NCI-H2196 (cell line): ENCODE data around the gene ADGRB3.

Experiments used
- DNase-seq: peaks from one replicate; lab custom pipeline; 2025; ENCODE audit not compliant: unreplicated experiment; lab: John Stamatoyannopoulos, UW

ADGRB3 gene

DNA sequence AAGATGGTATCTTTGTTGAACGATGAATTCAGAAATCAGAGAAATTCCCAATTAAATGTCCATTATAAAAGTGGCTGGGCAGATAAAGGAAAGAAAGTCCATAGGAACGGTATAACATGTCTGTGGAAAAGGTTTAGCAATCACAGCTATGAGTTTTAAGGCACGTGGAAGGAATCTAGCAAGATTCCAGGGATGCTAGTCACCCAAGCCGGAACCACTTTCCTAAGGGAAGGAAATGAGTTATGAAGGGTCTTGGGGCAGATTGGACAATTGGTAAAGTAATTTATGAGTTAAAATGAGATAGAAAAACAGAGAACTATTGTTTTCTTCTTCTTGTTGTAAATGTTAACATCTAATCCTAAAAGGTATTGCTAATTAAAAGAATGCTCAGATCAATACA lies 384.8 kb downstream of the ADGRB3 start:
- no peak for DNase-seq

DNA sequence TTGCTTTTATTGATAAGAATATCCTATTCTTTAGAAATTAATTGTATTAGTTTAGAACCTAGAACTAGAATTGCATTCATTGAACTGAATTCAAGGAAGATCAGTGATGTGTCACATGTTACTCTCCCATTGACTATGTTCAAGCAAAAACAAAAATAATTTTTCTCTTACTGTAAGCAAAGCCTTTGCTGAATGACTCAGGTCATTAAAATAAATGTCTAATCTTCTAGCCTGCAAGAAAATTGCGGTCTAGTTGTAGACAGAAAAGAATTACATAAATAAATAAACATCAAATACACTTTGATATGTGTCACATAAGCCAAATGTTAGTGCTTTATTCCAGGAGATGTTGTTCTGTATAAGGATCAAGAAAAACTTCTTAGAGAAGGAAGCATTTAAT lies 387.9 kb downstream of the ADGRB3 start:
- DNase-seq, result no peak

DNA sequence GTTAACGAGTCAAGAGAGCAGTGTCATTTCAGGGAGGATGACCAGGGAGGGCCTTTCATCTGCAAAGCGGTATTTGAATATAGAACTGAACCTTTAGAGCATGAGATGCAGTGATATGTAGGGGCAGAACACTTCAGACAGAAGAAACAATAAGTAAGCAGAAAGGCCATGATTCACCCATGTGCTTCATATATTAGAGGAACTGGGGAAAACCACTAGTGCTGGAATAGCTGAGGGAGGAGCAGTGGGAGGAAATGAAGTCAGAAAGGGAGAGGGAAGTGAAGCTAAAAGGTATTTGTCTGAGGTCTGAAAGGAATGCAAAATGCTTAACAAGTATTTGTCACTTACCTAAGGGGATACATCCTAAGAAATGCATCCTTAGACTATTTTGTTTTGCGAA lies 391.2 kb downstream of the ADGRB3 start:
- no peak for DNase-seq

DNA sequence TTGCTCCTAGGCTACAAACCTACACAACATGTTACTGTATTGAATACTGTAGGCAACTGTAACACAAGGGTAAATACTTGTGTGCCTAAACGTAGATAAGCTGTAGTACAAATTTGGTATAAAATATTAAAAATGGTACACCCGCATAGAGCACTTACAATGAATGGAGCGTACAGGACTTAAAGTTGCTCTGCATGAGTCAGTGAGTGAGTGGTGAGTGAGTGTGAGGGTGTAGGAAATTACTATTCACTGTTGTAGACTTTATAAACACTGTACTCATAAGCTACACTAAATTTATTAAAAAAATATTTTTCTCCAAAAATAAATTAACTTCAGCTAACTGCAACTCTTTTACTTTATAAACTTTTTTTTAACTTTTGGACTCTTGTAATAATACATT lies 391.6 kb downstream of the ADGRB3 start:
- DNase-seq, result no peak

DNA sequence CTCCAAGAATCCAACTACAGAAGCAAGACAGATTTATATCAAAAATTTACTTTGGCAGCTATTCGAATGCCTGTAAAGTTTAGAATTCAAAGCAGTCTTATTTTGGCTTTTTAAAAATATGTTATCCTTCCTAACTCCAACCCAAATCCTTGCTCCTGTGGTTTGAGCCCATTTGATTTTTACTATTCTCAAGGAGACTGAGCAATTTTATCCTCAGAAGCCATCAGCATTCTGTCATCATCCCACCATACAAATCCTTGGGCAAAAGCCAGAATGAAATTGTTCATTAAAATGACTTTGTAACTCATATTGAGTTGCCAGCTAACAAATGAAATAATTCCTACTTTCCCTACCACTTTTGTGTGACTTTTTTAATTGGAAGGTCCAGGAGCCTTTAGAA lies 392.8 kb downstream of the ADGRB3 start:
- no peak for DNase-seq

DNA sequence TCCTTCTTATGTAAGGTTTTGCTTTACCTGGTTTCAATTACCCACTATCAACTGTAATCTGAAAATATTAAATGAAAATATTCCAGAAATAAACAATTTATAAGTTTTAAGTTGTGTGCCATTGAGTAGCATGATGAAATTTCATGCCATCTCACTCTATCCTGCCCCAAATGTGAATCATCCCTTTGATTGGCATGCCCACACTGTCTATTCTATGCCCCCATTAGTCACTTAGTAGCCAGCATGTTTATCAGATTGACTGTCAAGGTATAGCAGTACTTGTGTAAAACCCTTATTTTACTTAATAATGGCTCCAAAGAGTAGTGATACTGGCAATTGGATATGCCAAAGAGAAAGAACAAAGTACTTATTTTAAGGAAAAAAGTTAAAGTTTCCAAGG lies 403.8 kb downstream of the ADGRB3 start:
- DNase-seq, result no peak

DNA sequence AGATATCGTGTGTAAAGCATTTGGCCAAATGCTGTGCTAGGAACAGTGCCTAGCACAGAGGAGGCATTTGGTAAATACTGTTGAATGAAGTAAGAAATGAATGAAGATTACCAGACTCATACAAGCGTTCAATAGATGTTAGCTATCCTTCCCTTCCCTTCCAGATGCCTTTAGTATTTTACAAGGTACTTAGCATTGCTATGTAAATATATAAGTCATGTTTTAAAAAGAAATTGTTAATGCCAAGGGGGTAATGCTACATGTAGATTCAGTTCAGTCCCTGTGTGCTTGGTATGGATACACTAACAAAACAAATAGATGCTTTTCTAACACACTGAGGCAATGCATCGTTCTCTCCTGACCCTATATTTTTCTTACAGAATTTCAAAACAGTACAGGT lies 407.2 kb downstream of the ADGRB3 start:
- DNase-seq, result no peak

DNA sequence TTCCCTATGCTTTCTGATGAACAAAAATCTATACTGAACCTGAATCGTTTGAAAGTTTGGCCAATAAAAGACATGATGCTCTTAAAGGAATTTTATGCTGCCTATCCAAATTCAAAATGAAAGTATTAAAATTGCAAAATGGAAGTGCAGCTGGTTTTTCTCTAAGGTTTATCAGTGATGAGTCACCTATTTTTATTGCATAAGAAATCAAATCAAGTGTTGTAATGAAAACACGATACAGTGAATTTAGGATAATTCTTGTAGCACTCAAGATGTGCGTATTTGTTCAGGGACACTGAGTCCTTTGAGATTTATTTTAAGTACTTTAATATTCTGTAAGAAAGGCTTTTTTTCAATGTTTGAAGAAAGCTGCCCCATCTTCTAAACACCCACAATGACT lies 409.5 kb downstream of the ADGRB3 start:
- DNase-seq, result no peak

DNA sequence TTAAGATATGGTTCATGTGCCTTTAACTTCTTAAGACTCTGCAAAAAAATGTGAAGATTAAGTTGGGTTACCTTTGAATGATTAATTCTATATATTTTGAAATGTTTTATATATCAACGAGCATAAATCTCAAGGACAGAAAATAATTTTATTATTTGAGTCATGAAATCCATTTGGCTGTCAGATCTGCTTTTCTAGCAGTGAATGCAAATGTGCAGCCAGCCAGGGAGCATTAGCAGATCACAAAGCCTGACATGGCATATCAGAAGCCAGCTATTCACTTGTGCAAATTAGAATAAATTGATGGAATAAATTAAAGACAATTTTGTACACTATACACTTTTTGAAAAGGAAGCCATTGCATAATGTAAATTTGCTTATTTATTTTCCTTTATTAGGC lies 424.3 kb downstream of the ADGRB3 start:
- DNase-seq, result no peak

DNA sequence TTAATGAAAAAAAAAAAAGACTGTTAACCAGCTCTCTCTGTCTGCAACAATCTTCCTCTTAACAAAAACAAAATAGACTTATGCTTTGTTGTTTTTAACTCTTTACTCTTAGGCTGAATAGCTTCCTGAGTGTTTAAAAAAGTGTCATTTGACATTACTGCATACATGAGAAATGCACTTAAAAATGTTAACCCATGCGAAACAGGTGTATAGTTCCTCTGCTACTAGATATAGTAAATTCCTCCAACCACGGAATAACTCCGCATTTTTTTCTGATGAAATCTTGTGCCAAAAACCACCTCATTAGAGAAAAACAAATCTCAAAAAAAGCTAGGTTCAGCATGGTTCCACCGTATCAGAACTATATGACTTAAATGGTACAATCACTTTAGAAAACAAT lies 426.0 kb downstream of the ADGRB3 start:
- DNase-seq, result no peak

DNA sequence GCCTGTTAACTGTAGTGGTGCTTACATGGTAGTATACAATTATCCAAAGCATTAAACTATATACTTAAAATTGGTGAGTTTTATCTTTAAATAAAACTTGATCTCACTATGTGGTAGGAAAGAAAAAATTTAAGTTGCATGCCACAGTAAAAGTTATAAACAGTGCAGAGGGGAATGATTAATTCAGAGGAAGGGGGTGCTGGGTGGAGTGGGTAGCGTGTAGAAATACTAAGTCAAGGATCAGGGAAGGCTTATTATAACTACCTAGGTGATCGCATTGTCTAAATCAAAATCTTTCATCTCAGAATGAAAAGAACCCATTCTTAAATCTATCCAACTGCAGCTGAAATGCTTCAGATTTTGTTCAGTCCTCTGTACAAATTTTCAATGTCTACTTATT lies 428.3 kb downstream of the ADGRB3 start:
- no peak for DNase-seq

DNA sequence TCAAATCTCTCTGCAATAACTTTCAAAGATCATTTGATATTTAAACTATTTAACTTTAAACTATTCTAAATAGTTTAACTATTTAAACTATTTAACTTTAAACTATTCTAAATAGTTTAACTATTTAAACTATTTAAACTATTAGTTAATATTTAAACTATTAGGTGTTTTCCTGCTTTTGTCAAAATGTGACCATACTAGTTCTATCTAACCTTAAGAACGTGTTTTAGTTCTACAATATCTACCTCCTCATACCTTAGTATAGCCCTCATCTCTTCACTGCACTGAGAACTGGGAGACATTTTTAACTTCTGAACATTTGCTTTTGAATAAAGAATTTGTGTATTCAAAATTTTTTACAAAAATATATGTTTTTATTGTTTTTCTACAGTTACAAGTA lies 429.1 kb downstream of the ADGRB3 start:
- DNase-seq, result no peak

DNA sequence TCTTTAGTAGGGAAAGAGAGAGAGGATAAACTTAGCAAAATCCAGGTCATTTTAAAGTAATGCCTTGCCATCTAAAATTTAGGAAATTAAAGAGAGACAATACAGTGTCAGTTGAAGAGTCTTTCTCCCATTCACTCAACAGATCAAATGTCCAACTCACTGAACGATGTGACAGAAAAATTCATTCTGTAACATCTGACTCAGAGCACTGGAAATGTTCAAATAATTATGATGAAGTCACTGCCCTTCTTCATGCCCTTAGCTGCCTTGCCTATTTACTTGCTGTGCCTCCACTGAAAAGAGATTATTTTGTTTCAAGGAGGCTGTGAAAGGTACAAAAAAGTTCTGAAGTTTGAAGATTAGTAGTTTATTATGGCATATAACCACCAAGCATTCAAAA lies 434.8 kb downstream of the ADGRB3 start:
- no peak for DNase-seq

DNA sequence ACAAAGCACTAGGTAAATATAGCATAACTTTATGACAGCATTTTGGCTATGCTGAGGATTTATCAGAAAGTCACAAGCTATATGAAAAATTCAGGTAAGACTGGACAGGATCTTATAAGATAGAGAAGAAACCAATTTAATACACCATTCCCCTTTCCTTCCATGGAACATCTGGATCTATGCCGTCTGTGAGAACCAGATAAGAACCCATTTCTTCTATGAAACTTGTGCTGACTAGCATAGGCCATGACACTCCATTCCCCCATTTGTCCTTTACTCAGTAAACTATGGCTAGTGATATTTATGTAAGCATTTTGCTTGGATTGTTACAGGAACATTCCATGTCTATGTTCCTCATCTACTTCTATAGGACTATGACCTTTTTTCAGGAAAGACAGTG lies 437.7 kb downstream of the ADGRB3 start:
- no peak for DNase-seq

DNA sequence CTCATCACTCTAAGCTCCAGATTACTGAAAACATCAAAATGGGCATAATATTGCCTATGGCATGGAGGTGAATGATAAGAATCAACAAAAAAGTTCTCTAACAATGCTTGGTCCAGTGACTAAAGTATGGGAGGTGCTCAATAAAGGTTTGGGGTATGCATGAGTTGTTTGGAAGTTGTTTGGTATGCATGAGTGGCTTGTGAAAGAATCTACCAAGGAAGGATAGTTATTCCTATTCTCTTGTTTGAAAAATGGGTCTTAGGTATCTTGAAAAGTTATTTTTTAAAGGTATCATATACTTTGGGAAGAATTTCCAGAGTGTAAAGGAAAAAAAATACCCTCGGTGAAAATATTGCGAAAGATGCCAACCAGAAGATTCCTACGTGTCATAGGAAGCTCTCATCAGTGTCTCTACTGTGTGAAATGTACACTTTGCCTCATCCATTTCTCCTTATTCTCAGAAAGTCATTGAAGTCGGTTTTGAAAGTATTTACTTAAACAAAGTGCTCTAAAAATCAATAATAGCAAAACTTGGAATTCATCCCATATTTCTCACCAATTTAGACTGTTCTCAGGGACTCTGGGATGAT lies 449.8 kb downstream of the ADGRB3 start:
- DNase-seq, result no peak

DNA sequence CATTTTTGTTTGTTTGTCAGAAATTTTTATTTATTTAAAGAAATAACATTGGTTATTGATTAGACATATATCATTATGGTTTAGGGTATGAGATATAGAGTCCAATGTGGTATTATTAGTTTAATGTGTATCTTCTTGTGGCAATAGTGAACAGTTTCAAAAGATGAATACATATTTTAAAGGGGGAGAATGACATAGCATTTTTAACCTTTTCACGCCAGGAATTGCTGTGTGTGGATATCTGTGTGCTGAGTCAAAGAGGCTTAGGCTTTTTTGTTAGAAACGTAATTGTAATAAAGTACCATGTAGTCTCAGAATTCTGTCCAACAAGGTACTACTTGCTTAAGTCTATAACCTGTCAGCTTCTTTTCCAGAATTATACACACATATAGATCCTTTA lies 451.6 kb downstream of the ADGRB3 start:
- DNase-seq, result no peak

DNA sequence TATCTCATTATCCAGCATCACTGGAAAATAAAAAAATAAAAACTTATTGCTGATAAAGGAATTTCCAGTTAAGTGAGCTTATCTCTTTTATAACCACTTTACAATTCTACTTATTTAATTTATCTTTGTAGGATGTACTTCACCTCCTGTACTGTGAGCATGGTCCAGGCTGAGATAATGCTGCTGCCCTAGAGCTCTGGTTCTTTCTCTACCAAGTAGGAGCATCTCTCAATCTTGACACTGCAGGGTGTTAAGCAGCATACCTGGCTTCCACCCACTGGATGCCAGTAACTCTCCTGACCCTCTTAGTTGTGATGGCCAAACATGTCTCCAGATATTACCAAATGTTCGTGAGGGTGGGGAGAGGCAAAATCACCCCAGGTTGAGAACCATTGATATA lies 454.5 kb downstream of the ADGRB3 start:
- DNase-seq, result no peak

DNA sequence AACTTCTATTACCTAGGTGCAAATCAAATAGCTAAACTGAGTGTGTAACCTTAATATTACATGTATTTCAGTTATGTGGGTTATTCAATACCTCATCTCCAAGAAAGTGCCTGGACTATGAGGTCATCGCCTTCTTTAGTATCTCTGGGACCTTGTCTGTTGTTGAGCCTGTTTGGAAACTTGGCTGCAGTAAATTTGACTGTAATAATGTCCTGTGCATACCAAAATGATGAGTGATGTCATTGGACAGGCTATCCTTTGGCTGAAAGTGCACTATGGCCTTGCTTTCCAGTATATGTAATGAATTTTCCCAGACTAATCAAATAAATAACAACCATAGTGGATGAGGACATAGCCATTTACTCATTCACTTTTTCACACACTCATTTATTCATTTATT lies 455.1 kb downstream of the ADGRB3 start:
- no peak for DNase-seq

DNA sequence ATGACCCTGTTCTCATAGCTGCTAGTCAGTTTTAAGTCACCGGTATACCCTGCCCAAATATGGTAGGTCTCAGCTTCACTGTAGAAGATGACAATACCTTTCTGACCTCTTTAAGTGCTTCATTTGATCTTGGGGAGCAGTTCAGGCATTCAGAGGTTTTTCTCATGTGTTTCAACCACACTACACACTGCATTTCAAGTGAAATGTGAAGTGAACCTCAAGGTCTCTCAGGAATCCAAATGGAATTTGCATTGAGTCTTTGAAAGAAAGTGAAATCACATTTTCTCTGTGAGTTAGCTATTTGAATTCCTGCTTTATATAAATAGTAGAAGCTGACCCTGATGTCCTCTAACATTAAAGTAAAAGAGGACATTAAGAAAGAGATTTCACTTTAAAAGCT lies 461.6 kb downstream of the ADGRB3 start:
- no peak for DNase-seq

DNA sequence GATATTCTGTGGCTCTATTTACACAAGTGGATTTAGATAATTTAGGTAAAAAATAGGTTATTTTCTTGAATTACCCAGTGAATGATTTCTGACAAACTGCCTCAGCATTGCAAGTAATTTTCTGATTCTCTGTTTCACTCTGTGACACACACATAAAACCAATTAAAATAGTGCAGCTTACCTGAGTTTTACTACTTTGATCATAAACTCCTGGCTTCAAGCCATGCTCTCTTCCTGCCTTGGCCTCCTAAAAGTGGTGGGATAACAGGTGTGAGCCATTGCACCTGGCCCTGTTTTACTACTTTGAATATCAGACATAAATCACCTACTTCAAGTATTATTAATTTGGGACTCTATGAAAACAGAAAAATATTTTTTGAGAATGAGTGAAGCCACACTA lies 462.9 kb downstream of the ADGRB3 start:
- DNase-seq, result no peak

DNA sequence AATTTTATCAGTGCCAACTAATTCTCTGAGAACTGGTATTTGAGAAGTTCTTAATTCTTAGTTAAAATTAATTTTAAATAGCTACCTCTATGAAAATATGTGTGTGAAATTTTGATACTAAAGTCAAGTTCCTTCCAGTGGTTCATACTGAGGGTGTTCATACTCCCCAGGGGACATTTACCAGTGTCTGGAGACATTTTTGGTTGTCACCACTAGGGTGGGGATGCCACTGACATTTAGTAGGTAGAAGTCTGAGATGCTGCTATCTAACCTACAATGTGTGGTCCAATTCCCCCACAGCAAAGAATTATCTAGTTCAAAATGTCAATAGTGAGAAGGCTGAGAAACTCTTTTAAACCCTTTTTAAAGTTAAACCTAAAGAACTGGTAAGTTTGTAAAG lies 463.8 kb downstream of the ADGRB3 start:
- no peak for DNase-seq

DNA sequence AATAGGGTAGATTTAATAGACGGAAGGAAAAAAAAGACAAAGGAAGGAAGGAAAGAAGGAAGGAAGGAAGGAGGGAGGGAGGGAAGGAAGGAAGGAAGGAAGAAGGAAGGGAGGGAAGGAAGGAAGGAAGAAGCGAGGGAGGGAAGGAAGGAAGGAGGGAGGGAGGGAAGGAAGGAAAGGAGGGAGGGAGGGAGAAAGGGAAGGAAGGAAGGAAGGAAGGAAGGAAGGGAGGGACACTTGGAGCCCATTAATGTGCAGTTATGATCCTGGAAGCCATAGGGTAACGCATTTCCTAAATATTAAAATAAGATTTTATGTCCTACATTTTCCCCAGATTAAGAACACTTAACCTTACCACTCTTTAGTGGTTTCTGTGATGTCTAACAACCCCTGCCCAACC lies 465.7 kb downstream of the ADGRB3 start:
- DNase-seq, result no peak

DNA sequence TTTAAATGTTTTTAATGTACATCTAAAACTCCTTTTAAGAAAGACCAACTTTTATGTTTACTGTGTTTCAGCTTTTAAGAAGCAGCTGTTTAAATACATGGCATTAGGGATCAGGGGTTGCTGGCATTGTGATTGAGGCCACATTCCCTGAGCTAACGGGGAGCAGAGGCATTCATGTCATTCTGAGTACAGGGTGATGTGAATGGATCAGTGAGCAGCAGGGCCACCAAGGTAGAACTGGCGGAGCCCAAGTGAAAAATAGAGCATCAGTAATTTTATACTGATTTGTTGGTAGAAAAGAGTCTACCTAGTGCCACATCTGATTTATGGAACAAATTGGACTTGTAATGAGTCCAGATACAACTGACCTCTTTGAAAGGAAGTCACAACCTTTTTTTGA lies 467.3 kb downstream of the ADGRB3 start:
- no peak for DNase-seq

DNA sequence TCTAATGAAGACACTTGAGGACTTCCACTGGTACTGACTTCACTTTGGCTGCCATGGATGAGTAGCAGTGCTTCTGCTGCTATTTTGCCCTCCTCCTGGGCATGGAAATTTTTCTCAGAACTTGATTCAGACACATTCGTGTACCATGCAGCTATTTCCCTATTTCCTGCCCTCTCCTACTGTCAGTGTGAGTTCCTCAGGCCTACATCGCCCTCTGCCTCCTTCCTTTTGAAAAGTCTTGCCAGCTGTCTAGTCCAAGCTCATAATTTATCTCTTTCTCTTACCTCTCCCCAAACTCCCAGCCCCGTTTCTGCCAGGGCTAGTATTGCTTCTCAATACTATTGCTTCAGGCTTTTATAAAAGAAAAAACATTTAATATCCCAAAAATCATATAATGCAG lies 470.2 kb downstream of the ADGRB3 start:
- DNase-seq, result no peak
